PC-9 (cell line): ENCODE measurements around the gene XPC.

ENCODE experiments used
- CTCF ChIP-seq: fragments of 200-600 bp; sonication (generic); conservative IDR thresholded peaks from 2 replicates; pipeline ENCODE4 v1.6.1; 2017; ENCODE audit warnings: mixed run types, antibody characterized with exemption, mild to moderate bottlenecking, moderate library complexity
- EZH2 ChIP-seq: fragments of 200-600 bp; sonication (generic); IDR thresholded peaks from 2 replicates; pipeline ENCODE4 v1.8.0; 2017; ENCODE audit warnings: antibody characterized with exemption, low read depth

- TF ChIP-seq CTCF (no peak), EZH2 (no peak)
Measured at GRCh38 chr3:14183015-14183577, 4.7 kb upstream of the XPC start.
